ENCODE results near the gene COL9A3. TPM values are rescaled to one million over a fixed set of nuclear protein-coding genes. Genes with fewer than 3 reads are reported as not detected.
A peak's percentile ranks its signal among the peaks of the same experiment; 100 is the strongest.

Gene COL9A3
- polyA plus RNA-seq, 2 of the 4 experiments (the other 2 are of a cell fraction): 0.41 to 0.49 TPM

- POLR2A ChIA-PET: interaction anchor here (0.6 kb wide), 1 partner anchor 28 kb away, joined by 3 read pairs; no protein-coding TSS in a partner anchor
- CTCF ChIA-PET: interaction anchor here (0.6 to 7.1 kb wide), 30 partner anchors 8 to 393 kb away, joined by 3 to 76 read pairs (median 4); partner anchors contain the start of genes TCFL5 and YTHDF1
- Histone ChIP-seq H3K27ac (peak overlapping the region in 1 of 2 experiments; percentile 26; a peak in 3 of 6 replicates), H3K9me3 (no peaks in the 10 kb centered on the region), H3K4me2 (peak overlapping the region; percentile 18; the same call in 1 of the 3 replicates), H3K4me3 (no peak overlapping the region), H3K4me1 (peaks cover 50% of the 10 kb centered on the region)
- ATAC-seq (no peak), DNase-seq (ENCODE audit: low read depth in 1 of 2, low spot score in 1 of 2) (no peak), FAIRE-seq (no peak)
- 23% methylated on average over 4 of the region's 7 CpGs for WGBS (ENCODE audit: missing lambda C conversion rate)
- TF ChIP-seq NPAS2 (CRISPR knock-in tag; IDR thresholded peaks at IDR 0.05; ENCODE audit: borderline replicate concordance) (no peak), ESRRA (IDR thresholded peaks at IDR 0.05; ENCODE audit: borderline replicate concordance, low read length) (no peak), EHF (CRISPR knock-in tag; IDR thresholded peaks at IDR 0.05) (no peak), RCOR1 (IDR thresholded peaks at IDR 0.05; ENCODE audit: low read depth, low read length) (no peak), MYC (IDR thresholded peaks at IDR 0.05; ENCODE audit: borderline replicate concordance, low read length) (no peak), TP53 (CRISPR knock-in tag; IDR thresholded peaks at IDR 0.05) (no peak), FOXS1 (CRISPR knock-in tag; IDR thresholded peaks at IDR 0.05) (no peak), HES2 (IDR thresholded peaks at IDR 0.05) (no peak), SREBF2 (IDR thresholded peaks at IDR 0.05) (no peak), HOXA7 (CRISPR knock-in tag; IDR thresholded peaks at IDR 0.05) (no peak), RARB (CRISPR knock-in tag; IDR thresholded peaks at IDR 0.05) (no peak), FOSB (CRISPR knock-in tag; IDR thresholded peaks at IDR 0.05) (no peak), HOXB13 (CRISPR knock-in tag; IDR thresholded peaks at IDR 0.05; ENCODE audit: low read depth) (no peak), POLR2A (IDR thresholded peaks at IDR 0.05; ENCODE audit: low read length) (no peak), GATA3 (IDR thresholded peaks at IDR 0.05; ENCODE audit: borderline replicate concordance) (no peak), NR3C1 (IDR thresholded peaks at IDR 0.05) (no peak), MAX (IDR thresholded peaks at IDR 0.05) (no peak), ELK1 (IDR thresholded peaks at IDR 0.05; ENCODE audit: low read depth, low read length) (no peak)
These were observed 5.5 kb downstream of the COL9A3 start for GRCh38 chr20:62822239-62822787.

- peak; percentile 88 to 92 for DNase-seq (ENCODE audit: low read depth in 1 of 2, low spot score in 1 of 2)
- TF ChIP-seq CTCF (IDR thresholded peaks at IDR 0.05) (peak; percentile 62), GATA3 (IDR thresholded peaks at IDR 0.05; ENCODE audit: borderline replicate concordance) (0 out of 2 replicates have a peak, but pooled peaks have one; percentile 50), FOSL2 (IDR thresholded peaks at IDR 0.05) (no peak), FOSL2 (CRISPR knock-in tag; IDR thresholded peaks at IDR 0.05) (peak; percentile 61), HOXB5 (CRISPR knock-in tag; IDR thresholded peaks at IDR 0.05) (peak; percentile 89), RAD21 (conservative IDR thresholded peaks at IDR 0.05 in 1 of 2, IDR thresholded peaks at IDR 0.05 in 1 of 2) (peak; percentile 75 to 85), SMC3 (IDR thresholded peaks at IDR 0.05) (peak; percentile 57; the same call in 2 of the 3 replicates), RARB (CRISPR knock-in tag; IDR thresholded peaks at IDR 0.05) (no peak), SREBF2 (IDR thresholded peaks at IDR 0.05) (no peak), CBX2 (IDR thresholded peaks at IDR 0.05; ENCODE audit: borderline replicate concordance, low read depth) (no peak)
- Histone ChIP-seq H3K4me3 (no peak overlapping the region), H3K4me2 (peak overlapping the region; percentile 18; the same call in 2 of the 3 replicates), H3K9me3 (no peaks in the 10 kb centered on the region), H3K4me1 (peaks cover 48% of the 10 kb centered on the region), H3K27ac (peak overlapping the region in 1 of 2 experiments; percentile 41; a peak in 3 of 6 replicates)
- ChIA-PET CTCF (interaction anchor here (0.6 to 7.1 kb wide), 33 partner anchors 8 to 393 kb away, joined by 3 to 76 read pairs (median 4); partner anchors contain the start of genes TCFL5 and YTHDF1), POLR2A (interaction anchor here (0.6 kb wide), 1 partner anchor 28 kb away, joined by 3 read pairs; no protein-coding TSS in a partner anchor)
- peak; percentile 51 to 65; a peak in 5 of 6 replicates for ATAC-seq
- 65% methylated on average over 22 of the region's 24 CpGs for WGBS (ENCODE audit: missing lambda C conversion rate)
- FAIRE-seq: no peak
These were observed 6.2 kb downstream of the COL9A3 start for GRCh38 chr20:62822788-62823651.

All from A549 (cell line).